ENCODE data around the gene MRPL28. TPM values are rescaled to one million over a fixed set of nuclear protein-coding genes. Genes with fewer than 3 reads are reported as not detected.

The MRPL28 gene
- total RNA-seq, 4 donors from 2014 or later = 37.3 to 59.9 (median 47.5) TPM

DNA sequence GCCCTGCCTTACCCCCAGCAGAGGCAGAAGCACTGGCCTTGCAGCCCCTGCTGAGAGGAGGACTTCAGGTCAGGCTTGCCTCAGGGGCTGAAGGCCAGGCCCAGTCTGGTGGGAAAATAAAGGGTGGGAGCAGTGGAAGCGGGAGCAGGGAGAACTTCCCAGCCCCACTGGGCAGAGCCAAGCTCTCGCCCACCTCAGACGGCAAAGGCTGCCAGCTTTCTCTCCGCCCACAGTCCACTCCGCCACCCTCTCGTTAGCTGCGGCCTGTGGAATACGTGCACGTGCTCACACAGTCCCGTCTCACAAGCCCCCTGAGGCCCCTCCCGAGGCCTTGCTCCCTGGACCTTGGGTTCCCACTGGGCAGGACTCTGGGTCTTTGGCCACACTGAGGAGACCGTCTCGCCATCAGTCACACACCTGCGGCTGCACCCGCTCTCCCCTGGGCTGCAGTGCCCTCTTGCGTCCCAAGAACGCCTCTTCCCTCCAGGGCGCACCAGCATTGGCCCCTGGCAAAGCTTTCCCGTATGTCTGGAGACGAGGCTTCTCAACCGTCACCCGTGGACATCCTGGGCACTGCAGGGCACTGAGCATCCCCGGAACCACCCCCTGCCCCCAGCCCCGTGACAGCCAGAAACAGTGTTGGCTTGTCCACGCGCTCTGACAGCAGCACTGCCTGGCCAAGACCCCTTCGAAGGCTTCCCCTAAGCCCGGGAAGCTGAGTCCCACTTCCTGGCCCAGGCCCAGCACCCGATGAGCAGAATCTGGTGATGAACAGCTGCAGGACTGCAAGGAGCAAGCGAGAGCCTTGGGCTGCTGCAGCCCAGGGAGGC is 8.3 kb downstream of the MRPL28 start:
- TF ChIP-seq, protein P1, sequence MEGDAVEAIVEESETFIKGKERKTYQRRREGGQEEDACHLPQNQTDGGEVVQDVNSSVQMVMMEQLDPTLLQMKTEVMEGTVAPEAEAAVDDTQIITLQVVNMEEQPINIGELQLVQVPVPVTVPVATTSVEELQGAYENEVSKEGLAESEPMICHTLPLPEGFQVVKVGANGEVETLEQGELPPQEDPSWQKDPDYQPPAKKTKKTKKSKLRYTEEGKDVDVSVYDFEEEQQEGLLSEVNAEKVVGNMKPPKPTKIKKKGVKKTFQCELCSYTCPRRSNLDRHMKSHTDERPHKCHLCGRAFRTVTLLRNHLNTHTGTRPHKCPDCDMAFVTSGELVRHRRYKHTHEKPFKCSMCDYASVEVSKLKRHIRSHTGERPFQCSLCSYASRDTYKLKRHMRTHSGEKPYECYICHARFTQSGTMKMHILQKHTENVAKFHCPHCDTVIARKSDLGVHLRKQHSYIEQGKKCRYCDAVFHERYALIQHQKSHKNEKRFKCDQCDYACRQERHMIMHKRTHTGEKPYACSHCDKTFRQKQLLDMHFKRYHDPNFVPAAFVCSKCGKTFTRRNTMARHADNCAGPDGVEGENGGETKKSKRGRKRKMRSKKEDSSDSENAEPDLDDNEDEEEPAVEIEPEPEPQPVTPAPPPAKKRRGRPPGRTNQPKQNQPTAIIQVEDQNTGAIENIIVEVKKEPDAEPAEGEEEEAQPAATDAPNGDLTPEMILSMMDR (IDR thresholded peaks at IDR 0.05; ENCODE audit: low read depth) = no peak

DNA sequence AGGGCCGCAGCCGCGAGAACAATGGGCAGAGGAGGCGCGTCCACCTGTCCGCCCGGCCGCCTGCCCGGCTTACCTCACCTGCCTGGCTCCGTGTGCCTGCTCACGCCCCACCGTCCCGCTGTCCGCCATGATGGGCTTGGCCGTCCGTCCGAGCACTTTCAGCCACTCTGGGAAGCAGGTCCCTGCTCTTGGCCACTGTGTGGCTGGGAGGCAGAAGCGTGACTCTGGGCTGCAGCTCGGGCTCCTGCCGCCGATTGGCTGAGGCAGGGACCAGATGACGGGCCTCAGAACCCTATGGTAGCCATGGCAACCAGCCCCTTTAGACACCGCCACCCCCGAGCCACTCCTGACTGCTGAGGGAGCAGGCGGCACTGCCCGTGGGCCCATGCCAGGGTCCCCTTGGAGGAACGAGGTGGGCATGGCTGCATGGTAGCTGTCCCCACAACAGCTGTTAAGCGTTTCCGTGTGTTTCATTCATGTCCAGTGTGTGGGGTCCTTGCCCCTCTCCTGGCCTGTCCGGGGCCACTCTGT is 8.9 kb downstream of the MRPL28 start:
- TF ChIP-seq, protein P1 (IDR thresholded peaks at IDR 0.05; ENCODE audit: low read depth) = no peak

DNA sequence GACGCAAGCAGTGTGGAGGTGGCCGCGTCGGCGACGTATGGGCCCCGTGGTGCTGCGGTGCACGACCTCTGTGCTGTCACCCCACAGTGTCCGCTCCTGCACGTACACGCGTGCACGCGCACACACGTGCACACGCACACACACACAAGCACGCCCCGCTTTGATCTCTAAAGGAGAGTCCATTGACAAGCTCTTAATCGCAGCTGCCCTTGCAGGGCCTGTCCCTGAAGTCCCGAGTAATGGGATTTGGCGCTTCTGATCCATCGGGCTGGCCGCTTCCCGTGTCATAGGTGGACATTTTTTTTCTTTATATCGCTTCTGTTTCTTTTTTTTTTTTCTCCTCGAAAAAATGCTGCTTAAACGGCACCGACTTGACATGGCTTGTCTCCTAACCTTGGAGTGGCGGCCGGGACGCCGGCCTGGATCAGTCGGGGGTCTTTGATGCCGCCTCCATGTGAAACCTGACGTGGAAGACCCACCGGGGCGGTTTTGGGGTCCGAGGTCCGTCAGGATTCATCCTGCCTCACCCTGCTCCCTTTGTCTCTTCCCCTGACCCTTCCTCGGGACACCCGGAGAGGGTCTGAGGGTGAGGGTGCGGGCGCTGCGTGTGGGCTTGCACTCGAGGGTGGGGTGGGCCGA is 9.5 kb downstream of the MRPL28 start:
- TF ChIP-seq, protein P1 (IDR thresholded peaks at IDR 0.05; ENCODE audit: low read depth) = no peak

DNA sequence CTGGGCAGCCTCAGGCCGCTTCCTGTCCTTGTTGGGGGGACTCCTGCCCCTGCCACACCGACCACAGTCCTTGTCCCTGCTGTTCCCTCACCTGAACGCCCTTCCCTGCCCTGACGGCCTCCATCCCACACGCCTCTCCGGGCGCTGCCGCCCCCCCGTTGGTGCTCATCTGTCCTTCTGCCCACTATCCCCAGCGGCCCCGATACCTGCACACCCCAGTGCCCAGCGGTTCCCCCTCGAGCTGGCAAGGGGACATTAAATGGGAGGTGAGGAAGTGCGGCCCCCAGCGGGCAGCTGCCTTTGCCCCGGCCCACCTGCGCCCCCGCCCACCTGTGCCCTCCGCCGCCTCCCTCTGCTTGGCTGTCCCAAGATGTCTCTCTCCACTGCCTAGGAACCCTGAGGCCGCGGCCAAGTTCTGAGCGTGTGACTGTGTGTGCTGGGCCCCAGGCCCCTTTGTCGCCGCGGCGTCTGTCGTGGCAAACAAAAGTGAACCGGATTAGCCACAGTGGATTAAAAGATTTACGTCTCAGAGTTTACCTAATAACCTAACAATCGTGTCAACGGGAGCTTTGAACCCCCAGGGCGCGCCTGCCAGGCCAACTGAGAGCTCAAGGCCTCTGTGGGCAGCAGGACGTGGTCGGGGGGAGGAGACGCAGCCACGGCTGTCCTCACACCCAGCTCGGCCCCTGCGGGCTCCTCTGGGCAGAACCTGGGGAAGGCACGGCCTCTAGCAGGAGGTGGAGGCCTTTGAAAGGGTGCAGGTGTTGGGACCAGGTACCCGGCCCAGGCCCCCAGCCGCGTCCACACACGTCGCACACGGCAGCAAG is 10.3 kb downstream of the MRPL28 start:
- TF ChIP-seq, protein P1 (IDR thresholded peaks at IDR 0.05; ENCODE audit: low read depth) = no peak

DNA sequence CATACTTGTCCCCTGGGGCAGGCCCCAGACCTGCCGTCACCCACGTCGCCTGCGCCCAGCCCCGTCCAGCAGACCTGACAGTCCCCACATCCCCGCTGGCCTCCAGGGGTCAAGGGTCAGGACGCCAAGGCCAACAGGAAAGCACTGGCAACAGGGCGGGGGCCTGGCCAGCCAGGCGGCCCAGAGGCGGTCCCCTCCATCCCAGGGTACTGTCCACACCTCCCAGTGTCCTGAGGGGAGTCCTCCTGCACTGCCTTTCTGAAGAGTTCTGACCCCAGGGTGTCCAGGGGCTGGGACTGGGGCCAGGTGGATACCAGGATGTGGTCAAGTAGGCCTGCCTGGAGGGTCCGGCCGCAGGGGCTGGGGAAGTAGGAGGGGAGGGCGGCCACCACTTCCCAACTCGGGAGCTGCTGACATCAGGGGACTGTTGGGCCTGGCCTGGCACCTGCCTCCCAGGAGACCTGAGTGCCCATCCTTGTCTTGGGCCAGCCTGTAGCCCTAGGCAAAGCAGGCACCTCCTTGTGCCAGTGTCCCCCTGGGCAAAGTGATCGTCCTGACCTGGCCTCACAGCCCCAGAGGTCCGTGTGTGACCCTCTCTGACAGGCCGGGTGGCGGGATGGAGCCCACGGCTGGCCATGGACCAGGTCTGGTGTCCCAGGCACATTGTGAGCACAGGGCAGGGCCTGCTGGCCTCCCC is 11.1 kb downstream of the MRPL28 start:
- TF ChIP-seq, protein P1 (IDR thresholded peaks at IDR 0.05; ENCODE audit: low read depth) = no peak

DNA sequence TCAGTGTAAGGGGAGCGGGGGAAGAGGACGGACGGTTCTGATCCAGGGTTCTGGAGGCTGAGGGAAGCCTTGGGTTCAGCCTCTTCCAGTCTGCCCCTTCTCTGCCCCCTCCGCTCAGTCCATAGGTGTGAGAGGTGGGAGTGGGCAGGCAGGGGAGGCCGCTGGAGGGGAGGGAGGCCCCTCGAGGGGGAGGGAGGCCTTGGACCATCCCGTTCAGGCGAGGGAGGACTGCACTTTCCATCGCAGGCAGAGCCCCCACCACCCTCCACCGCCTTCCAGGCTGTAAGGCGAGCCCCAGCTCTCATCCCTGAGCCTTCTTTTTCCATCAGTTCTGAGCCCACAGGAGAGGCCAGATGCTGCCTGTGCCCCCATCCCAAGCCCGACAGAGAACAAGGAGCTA is 13.6 kb downstream of the MRPL28 start:
- TF ChIP-seq, protein P1 (IDR thresholded peaks at IDR 0.05; ENCODE audit: low read depth) = no peak

Measured in subcutaneous adipose tissue (tissue), 4 donors.